Suprapubic skin (tissue), 4 donors: ENCODE results near the gene RGS6. TPM values are rescaled to one million over a fixed set of nuclear protein-coding genes. Genes with fewer than 3 reads are reported as not detected.

Source experiments
- DNase-seq, 2 donors: peaks; one replicate each; pipeline ENCODE4 v3.0.0-alpha.2; 2019; ENCODE audit warnings: low spot score in 2 of 2
- H3K27ac ChIP-seq: fragments of 200-600 bp; sonication (generic); one replicate; pipeline ENCODE4 v1.5.1; 2019
- H3K27me3 ChIP-seq: fragments of 200-600 bp; sonication (generic); one replicate; pipeline ENCODE4 v1.5.1; 2019
- H3K36me3 ChIP-seq: fragments of 200-600 bp; sonication (generic); one replicate; pipeline ENCODE4 v1.5.1; 2019
- H3K4me1 ChIP-seq: fragments of 200-600 bp; sonication (generic); one replicate; pipeline ENCODE4 v1.5.1; 2019
- H3K4me3 ChIP-seq: fragments of 200-600 bp; sonication (generic); one replicate; pipeline ENCODE4 v1.5.1; 2019; ENCODE audit warnings: mild to moderate bottlenecking
- H3K9me3 ChIP-seq: fragments of 200-600 bp; sonication (generic); one replicate; pipeline ENCODE4 v1.5.1; 2019
- CTCF ChIP-seq, 2 donors: fragments of 200-600 bp in 1 of 2; fragments of 450-650 bp in 1 of 2; sonication (generic) in 1 of 2; IDR thresholded peaks; one replicate each; pipeline ENCODE4 v1.5.1; 2016 to 2019; ENCODE audit warnings: antibody characterized with exemption in 2 of 2, mild to moderate bottlenecking in 1 of 2, moderate library complexity in 1 of 2
- EP300 ChIP-seq: sonication (generic); formaldehyde crosslinking; IDR thresholded peaks from one replicate; pipeline ENCODE4 v1.6.1; 2017; ENCODE audit warnings: antibody characterized with exemption
- POLR2A ChIP-seq, 2 donors: fragments of 450-650 bp; IDR thresholded peaks; one replicate each; pipeline ENCODE4 v1.6.1; 2017; ENCODE audit warnings: antibody characterized with exemption in 2 of 2, mild to moderate bottlenecking in 2 of 2, moderate library complexity in 2 of 2
- POLR2AphosphoS5 ChIP-seq, 3 donors: sonication (generic); formaldehyde crosslinking; IDR thresholded peaks; one replicate each; pipeline ENCODE4 v1.6.1; 2017; ENCODE audit warnings: antibody characterized with exemption in 3 of 3
- WGBS: methylation state at CpG from one replicate; pipeline ENCODE4 v1.1.5; 2018; 5-methylcytosine and 5-hydroxymethylcytosine counted together
- total RNA-seq, 4 donors: library from RNA; depleted of rRNA; stranded (reverse); fragments of >200 nt; gene quantifications; one replicate each; pipeline ENCODE4 v1.1.0, GENCODE V29; 2016

The RGS6 gene
- total RNA-seq, 4 donors from 2014 or later, result 0.08 to 4.4 (median 1.0) TPM

GRCh38 chr14:72574715-72575114 is 642.5 kb downstream of the RGS6 start:
- 100% methylated on average over 1 of the region's 1 CpG for WGBS
- H3K4me1 ChIP-seq, result peaks cover 5% of the 10 kb centered on the region
- H3K36me3 ChIP-seq, result no peaks in the 10 kb centered on the region
- H3K27me3 ChIP-seq, result no peaks in the 10 kb centered on the region
- H3K4me3 ChIP-seq, result no peak overlapping the region
- TF ChIP-seq POLR2A (IDR thresholded peaks at IDR 0.05), result no peak
- DNase-seq, result no peak
- no peaks in the 10 kb centered on the region for H3K9me3 ChIP-seq
- no peak overlapping the region for H3K27ac ChIP-seq

- 58% methylated on average over 1 of the region's 1 CpG for WGBS
- Histone ChIP-seq H3K9me3 (no peaks in the 10 kb centered on the region), H3K4me3 (no peak overlapping the region), H3K36me3 (no peaks in the 10 kb centered on the region), H3K27ac (no peak overlapping the region), H3K4me1 (peaks cover 5% of the 10 kb centered on the region), H3K27me3 (no peaks in the 10 kb centered on the region)
- TF ChIP-seq EP300, result no peak
- TF ChIP-seq POLR2AphosphoS5 (IDR thresholded peaks at IDR 0.05), result no peak
- TF ChIP-seq POLR2A (IDR thresholded peaks at IDR 0.05), result no peak
- no peak for TF ChIP-seq CTCF (IDR thresholded peaks at IDR 0.05)
- no peak for DNase-seq
Observed at GRCh38 chr14:72576258-72576657, 644.0 kb downstream of the RGS6 start.

DNA sequence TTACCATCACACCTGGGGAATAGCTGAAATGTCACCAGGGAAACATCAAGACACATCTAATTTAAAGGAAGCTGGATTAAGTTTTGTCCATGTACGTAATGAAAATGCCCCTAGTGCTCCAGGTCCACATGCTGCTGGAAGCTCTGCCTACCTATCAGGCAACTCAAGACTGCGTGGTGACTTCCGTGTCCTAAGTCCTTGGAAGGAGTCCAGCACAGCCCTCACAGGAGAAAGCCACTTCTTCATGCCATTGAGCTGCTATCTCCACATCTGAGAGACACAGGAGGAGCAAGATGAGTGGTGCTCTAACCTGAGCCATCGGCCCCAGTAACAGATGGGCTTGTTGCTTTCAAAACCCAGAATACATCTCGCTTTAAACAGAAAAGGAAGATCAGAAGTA is 645.3 kb downstream of the RGS6 start:
- Histone ChIP-seq H3K4me3 (no peak overlapping the region), H3K27ac (no peak overlapping the region), H3K27me3 (no peaks in the 10 kb centered on the region), H3K9me3 (no peaks in the 10 kb centered on the region), H3K4me1 (peaks cover 5% of the 10 kb centered on the region), H3K36me3 (no peaks in the 10 kb centered on the region)
- DNase-seq, result no peak
- no peak for TF ChIP-seq CTCF (IDR thresholded peaks at IDR 0.05)
- no peak for TF ChIP-seq POLR2A (IDR thresholded peaks at IDR 0.05)
- WGBS, result 88% methylated on average over 5 of the region's 5 CpGs

DNA sequence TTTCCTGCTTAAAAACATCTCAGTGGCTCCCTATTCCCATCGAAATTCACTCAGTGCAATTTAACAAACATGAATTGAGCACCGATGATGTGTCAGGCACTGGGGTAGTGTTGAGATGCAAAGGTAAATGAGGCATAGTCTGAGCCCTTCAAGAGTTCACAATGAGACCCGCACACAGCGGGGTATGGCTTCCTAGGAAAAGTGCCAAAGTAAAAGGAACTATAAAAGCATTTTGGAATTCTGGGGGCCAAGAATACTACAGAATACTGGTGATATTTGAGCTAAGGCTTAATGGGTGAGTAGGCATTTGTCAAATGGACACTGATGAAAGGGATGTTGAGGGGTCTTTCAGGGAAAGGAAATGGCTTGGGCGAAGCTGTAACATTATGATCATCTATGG is 646.3 kb downstream of the RGS6 start:
- 92% methylated on average over 5 of the region's 5 CpGs for WGBS
- TF ChIP-seq EP300 (no peak), POLR2AphosphoS5 (IDR thresholded peaks at IDR 0.05) (no peak), CTCF (IDR thresholded peaks at IDR 0.05) (no peak), POLR2A (IDR thresholded peaks at IDR 0.05) (no peak)
- H3K4me3 ChIP-seq, result no peak overlapping the region

GRCh38 chr14:72582582-72582981 is 650.4 kb downstream of the RGS6 start:
- Histone ChIP-seq H3K27ac (no peak overlapping the region), H3K9me3 (no peaks in the 10 kb centered on the region), H3K36me3 (no peaks in the 10 kb centered on the region), H3K27me3 (no peaks in the 10 kb centered on the region), H3K4me3 (no peak overlapping the region), H3K4me1 (no peaks in the 10 kb centered on the region)
- no peak for DNase-seq
- 94% methylated on average over 1 of the region's 1 CpG for WGBS
- TF ChIP-seq POLR2AphosphoS5 (IDR thresholded peaks at IDR 0.05), result no peak

More for the DNA sequence above, 646.3 kb downstream of the RGS6 start:
- DNase-seq, result no peak
- Histone ChIP-seq H3K4me1 (peaks cover 5% of the 10 kb centered on the region), H3K9me3 (no peaks in the 10 kb centered on the region), H3K27ac (no peak overlapping the region), H3K27me3 (no peaks in the 10 kb centered on the region), H3K36me3 (no peaks in the 10 kb centered on the region)

DNA sequence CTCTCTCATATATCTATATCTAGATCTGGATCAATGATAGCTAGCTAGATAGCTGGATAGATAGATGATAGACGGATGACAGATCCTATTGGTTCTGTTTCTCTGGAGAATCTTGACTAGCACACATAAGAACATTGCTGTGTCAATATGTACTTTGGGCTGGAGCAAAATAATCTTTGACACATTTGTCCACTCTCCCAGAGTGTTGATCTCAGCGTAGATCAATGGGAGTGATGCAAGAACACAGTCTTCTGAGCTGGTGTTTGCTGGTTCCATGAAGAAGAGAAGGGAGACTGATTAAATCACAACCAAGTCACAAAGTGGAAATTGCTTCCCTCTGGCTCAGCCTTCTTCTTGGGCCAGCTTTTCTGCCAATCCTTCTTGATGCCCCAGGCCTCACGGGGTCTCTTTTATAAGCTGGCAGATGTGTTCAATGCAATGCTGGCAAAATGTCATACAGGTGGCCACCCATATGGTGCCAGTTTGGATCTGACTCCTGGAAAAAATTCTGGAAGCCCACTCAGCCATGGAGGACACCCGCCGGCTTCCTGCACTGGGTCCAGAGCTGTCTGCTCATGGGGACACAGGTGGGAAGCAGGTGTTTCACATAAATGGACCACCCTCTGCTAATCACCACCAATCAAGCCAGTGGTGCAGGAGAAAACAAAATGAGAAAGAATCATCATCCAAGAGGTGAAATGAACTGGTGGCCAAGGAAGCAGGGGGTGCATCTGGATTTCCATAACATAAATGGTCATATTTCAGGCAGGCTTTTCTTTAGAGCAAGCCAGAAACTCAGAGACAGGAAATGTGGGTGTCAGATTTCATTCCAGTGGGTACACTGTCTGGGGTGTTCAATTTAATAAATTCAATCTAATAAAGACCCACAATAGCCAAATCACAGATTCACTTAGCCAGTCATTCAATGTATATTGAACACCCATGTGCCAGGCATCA is 651.4 kb downstream of the RGS6 start:
- no peak for DNase-seq
- Histone ChIP-seq H3K36me3 (no peaks in the 10 kb centered on the region), H3K9me3 (no peaks in the 10 kb centered on the region), H3K4me1 (no peaks in the 10 kb centered on the region), H3K27me3 (no peaks in the 10 kb centered on the region), H3K27ac (no peak overlapping the region), H3K4me3 (no peak overlapping the region)
- 79% methylated on average over 5 of the region's 5 CpGs for WGBS
- no peak for TF ChIP-seq POLR2AphosphoS5 (IDR thresholded peaks at IDR 0.05)
- TF ChIP-seq CTCF (IDR thresholded peaks at IDR 0.05), result no peak
- no peak for TF ChIP-seq POLR2A (IDR thresholded peaks at IDR 0.05)
- TF ChIP-seq EP300, result no peak
